Psoas muscle (tissue), 8 donors: Measurements from ENCODE around the gene SGCD. TPM values are rescaled to one million over a fixed set of nuclear protein-coding genes. Genes with fewer than 3 reads are reported as not detected.

ENCODE experiments used
- ATAC-seq, 4 donors: fragments of 200-7000 bp; cut with Tn5 transposase; one replicate each; pipeline ENCODE4 v1.9.1; 2020; ENCODE audit warnings: moderate library complexity in 3 of 4, mild to moderate bottlenecking in 2 of 4
- DNase-seq, 2 donors: peaks; one replicate each; pipeline ENCODE4 v3.0.0-alpha.2; 2020
- H3K27ac ChIP-seq: fragments of 200-600 bp; one replicate; pipeline ENCODE4 v1.8.0; 2022
- H3K27me3 ChIP-seq, 3 donors: fragments of 200-600 bp in 1 of 3; one replicate each; pipeline versions ENCODE4 v1.6.1 to v1.8.0; 2013 to 2022; ENCODE audit warnings: low read length in 2 of 3, mild to moderate bottlenecking in 2 of 3, moderate library complexity in 1 of 3; ENCODE audit not compliant: insufficient read depth in 3 of 3
- H3K36me3 ChIP-seq, 2 donors: fragments of 200-600 bp in 1 of 2; one replicate each; pipeline versions ENCODE4 v1.6.1 to v1.8.0; 2013 to 2022; ENCODE audit warnings: low read depth in 1 of 2, mild to moderate bottlenecking in 1 of 2, moderate library complexity in 1 of 2; ENCODE audit not compliant: insufficient read depth in 1 of 2
- H3K4me1 ChIP-seq: fragments of 200-600 bp; one replicate; pipeline ENCODE4 v1.8.0; 2022
- H3K4me3 ChIP-seq: fragments of 200-600 bp; one replicate; pipeline ENCODE4 v1.8.0; 2022; ENCODE audit warnings: mild to moderate bottlenecking
- H3K9me3 ChIP-seq: fragments of 200-600 bp; one replicate; pipeline ENCODE4 v1.8.0; 2022
- WGBS, 3 donors: extraction: QIAGEN DNeasy Blood & Tissue Kit; methylation state at CpG; one replicate each; pipeline versions ENCODE4 v1.1.6 to v1.1.7; 2013; 5-methylcytosine and 5-hydroxymethylcytosine counted together
- intact Hi-C, 2 donors: fragments of 100-400 bp; cut with DNase I; formaldehyde crosslinking; loops; one replicate each; pipeline versions ENCODE4 v1.11.0 to v1.14.2; 2022
- polyA plus RNA-seq, 3 donors: library from polyadenylated mRNA; stranded (reverse); fragments of 200-250 nt; gene quantifications; one replicate each; pipeline ENCODE4 v1.2.3, GENCODE V29; 2013
- total RNA-seq, 4 donors: library from RNA; stranded (reverse); fragmentation: NEBNext Ultra II Directional in 2 of 4; extraction: Animal tissue kit (Norgen Biotek cat#: 25700) in 2 of 4; gene quantifications; one replicate each; pipeline versions ENCODE4 v1.2.1 to v1.2.4, GENCODE V29; 2021 to 2023
- TF ChIP-seq, protein P1 (sequence below): fragments of 200-600 bp; IDR thresholded peaks from one replicate; pipeline ENCODE4 v1.8.0; 2022; ENCODE audit warnings: antibody characterized with exemption
- donor health status: healthy with polysubstance abuse.
- donor health status: DM: no; HTN: no; CAD: no; lungs with moderate emphysema.
- donor health status: Bipolar disorder and iron deficiency.
- donor health status: healthy.
- donor health status: DM: yes; HTN: yes; CAD: no.
- donor health status: DM: no; HTN: no; CAD: no.
- donor health status: DM: no; HTN: no; CAD: no.
- donor health status: DM: yes; HTN: yes; CAD: no.

SGCD gene
- total and polyA plus RNA-seq, 7 donors = 13.2 to 51.5 (median 33.2) TPM

DNA sequence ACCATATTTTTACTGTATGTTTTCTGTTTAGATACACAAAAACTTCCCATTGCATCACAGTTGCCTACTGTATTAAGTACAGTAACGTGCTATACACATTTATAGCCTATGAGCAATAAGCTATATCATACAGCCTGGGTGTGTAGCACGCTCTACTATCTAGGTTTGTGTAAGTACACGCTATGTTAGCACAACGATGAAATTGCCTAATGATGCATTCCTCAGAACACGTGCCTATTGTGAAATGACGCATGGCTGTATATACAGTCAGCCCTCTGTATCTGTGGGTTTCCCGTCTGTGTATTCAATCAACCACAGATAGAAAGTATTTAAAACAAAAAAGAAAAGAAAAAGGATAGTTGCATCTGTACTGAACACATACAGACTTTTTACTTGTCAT is 64.2 kb downstream of the SGCD start:
- peaks cover 37% of the 10 kb centered on the region for H3K4me1 ChIP-seq
- peak; percentile 15 to 51 (median 36) for ATAC-seq
- no peaks in the 10 kb centered on the region for H3K36me3 ChIP-seq
- H3K27me3 ChIP-seq = no peaks in the 10 kb centered on the region
- TF ChIP-seq, protein P1, sequence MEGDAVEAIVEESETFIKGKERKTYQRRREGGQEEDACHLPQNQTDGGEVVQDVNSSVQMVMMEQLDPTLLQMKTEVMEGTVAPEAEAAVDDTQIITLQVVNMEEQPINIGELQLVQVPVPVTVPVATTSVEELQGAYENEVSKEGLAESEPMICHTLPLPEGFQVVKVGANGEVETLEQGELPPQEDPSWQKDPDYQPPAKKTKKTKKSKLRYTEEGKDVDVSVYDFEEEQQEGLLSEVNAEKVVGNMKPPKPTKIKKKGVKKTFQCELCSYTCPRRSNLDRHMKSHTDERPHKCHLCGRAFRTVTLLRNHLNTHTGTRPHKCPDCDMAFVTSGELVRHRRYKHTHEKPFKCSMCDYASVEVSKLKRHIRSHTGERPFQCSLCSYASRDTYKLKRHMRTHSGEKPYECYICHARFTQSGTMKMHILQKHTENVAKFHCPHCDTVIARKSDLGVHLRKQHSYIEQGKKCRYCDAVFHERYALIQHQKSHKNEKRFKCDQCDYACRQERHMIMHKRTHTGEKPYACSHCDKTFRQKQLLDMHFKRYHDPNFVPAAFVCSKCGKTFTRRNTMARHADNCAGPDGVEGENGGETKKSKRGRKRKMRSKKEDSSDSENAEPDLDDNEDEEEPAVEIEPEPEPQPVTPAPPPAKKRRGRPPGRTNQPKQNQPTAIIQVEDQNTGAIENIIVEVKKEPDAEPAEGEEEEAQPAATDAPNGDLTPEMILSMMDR = no peak
- H3K27ac ChIP-seq = no peak overlapping the region
- no peak overlapping the region for H3K4me3 ChIP-seq
- no peak for DNase-seq
- WGBS, 3 donors = 77 to 85% (median 78%) methylated on average over 7 of the region's 7 CpGs
- intact Hi-C loops = no loop called here
- H3K9me3 ChIP-seq = no peaks in the 10 kb centered on the region

DNA sequence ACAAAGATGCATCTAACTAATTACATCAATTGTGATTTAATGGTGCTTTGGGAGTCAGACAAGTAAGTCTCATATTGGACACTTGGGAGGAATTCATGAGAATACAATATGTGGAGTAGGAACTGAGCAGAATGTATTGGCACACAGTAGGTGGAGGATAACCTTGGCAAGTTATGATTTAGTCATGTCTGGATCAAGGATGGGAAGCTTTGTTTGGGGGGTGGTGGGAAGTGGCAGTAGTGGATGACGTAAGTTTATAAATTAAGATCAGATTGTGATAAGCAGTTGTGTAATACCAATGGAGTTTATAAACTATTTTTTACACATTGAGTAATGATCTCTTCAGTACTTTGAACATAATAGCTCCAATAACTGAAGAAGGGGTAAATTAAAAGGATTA is 67.0 kb downstream of the SGCD start:
- ATAC-seq (peak in 1 of 4 donors; percentile 31), DNase-seq (no peak)
- TF ChIP-seq, protein P1 = no peak
- peaks cover 37% of the 10 kb centered on the region for H3K4me1 ChIP-seq
- 66 to 84% (median 69%) methylated on average over 1 of the region's 1 CpG for WGBS, 3 donors
- H3K36me3 ChIP-seq = no peaks in the 10 kb centered on the region
- H3K9me3 ChIP-seq = peaks cover 13% of the 10 kb centered on the region
- intact Hi-C loops = no loop called here
- peak overlapping the region; percentile 54 for H3K27ac ChIP-seq
- H3K27me3 ChIP-seq = no peaks in the 10 kb centered on the region
- no peak overlapping the region for H3K4me3 ChIP-seq

DNA sequence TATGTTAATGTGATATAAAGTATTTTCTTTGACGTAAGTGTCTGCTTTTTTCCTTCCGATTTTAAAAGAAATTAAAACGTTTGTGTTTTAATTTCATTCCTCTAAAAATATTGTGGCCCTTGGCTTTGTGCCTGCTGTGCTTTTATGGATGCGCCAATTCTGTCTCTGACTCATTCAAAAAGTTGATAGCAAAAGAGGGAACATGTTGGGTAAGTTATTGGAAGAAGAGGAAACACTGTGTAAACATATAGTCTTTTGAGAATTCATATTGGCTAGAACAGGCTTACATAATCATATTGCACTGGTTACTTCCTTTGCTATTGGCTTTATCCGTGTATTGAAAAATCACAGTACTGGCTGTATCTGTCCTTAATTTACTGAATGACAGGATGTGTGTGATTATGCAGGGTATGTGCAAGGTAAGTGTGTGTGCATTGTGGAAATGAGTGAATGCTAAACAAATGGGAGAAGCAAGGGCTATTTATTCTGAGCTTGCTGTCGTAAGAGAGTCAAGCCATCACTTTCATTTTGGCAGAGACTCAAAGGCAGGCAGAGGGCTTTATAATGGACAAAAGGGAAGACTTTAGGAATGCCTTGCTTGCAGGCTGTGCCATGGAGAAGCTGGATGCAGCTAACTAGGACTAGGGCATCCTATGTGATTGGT is 67.8 kb downstream of the SGCD start:
- Histone ChIP-seq H3K27ac (peak overlapping the region; percentile 54), H3K4me3 (no peak overlapping the region), H3K4me1 (peaks cover 41% of the 10 kb centered on the region), H3K9me3 (peaks cover 13% of the 10 kb centered on the region), H3K27me3 (no peaks in the 10 kb centered on the region), H3K36me3 (no peaks in the 10 kb centered on the region)
- TF ChIP-seq, protein P1 = no peak
- 64 to 70% (median 66%) methylated on average over 6 of the region's 6 CpGs for WGBS, 3 donors
- intact Hi-C loops = no loop called here
- DNase-seq = no peak
- peak in 2 of 4 donors; percentile 12 to 28 for ATAC-seq

DNA sequence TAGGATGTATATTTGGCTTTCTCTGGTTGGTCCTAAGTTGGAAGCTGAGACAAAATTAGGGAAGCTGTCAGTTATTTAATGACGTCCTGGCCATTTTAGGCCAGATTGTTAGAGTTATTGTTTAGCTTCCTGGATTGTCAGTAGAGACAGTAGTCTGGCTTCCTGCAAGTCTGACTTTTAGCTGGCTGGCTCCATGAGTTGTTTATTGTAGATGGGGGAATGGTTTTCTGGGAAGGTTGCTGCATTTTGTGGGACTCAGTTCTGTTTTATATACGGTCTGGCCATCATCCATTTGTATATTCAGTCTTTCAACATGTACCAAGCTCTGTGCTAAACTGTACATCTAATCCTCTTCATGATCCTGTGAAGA is 68.3 kb downstream of the SGCD start:
- Histone ChIP-seq H3K4me1 (peaks cover 45% of the 10 kb centered on the region), H3K36me3 (no peaks in the 10 kb centered on the region), H3K4me3 (no peak overlapping the region), H3K9me3 (peaks cover 13% of the 10 kb centered on the region), H3K27me3 (no peaks in the 10 kb centered on the region), H3K27ac (peak overlapping the region; percentile 54)
- ATAC-seq = no peak
- no peak for DNase-seq
- intact Hi-C loops = no loop called here
- WGBS, 3 donors = 63 to 76% (median 65%) methylated on average over 2 of the region's 2 CpGs
- TF ChIP-seq, protein P1 = no peak
